ENCODE data around the gene LRRFIP1. TPM values are rescaled to one million over a fixed set of nuclear protein-coding genes. Genes with fewer than 3 reads are reported as not detected.
A peak's percentile ranks its signal among the peaks of the same experiment; 100 is the strongest.

LRRFIP1 gene
- total RNA-seq, 1 donor from 2014 or later = 133 TPM

GRCh38 chr2:237697586-237698357 lies 70.4 kb downstream of the LRRFIP1 start:
- Histone ChIP-seq H3K9me3 (no peaks in the 10 kb centered on the region), H3K4me3 (peak overlapping the region; percentile 3 to 16), H3K27me3 (no peaks in the 10 kb centered on the region), H3K4me1 (peaks cover 40 to 87% of the 10 kb centered on the region in 2 donors), H3K27ac (peak overlapping the region; percentile 97 to 99), H3K36me3 (no peaks in the 10 kb centered on the region)
- TF ChIP-seq CTCF (IDR thresholded peaks at IDR 0.05) = no peak
- intact Hi-C loops (cut with DNase I) = loop anchor here (10.0 kb wide), 1 partner anchor 187 kb away; no protein-coding TSS in a partner anchor
- DNase-seq (ENCODE audit: low spot score in 2 of 2) = peak in 1 of 2 donors; percentile 61

GRCh38 chr2:237698358-237698694 lies 70.9 kb downstream of the LRRFIP1 start:
- peak overlapping the region; percentile 3 to 16 for H3K4me3 ChIP-seq
- H3K27ac ChIP-seq = peak overlapping the region; percentile 97 to 99
- intact Hi-C loops (cut with DNase I) = loop anchor here (10.0 kb wide), 1 partner anchor 186 kb away; no protein-coding TSS in a partner anchor
- no peaks in the 10 kb centered on the region for H3K9me3 ChIP-seq
- no peak for DNase-seq (ENCODE audit: low spot score in 2 of 2)
- no peaks in the 10 kb centered on the region for H3K36me3 ChIP-seq
- no peaks in the 10 kb centered on the region for H3K27me3 ChIP-seq
- peaks cover 45 to 92% of the 10 kb centered on the region in 2 donors for H3K4me1 ChIP-seq
- TF ChIP-seq CTCF (IDR thresholded peaks at IDR 0.05) = no peak

GRCh38 chr2:237699870-237700511 lies 72.6 kb downstream of the LRRFIP1 start:
- intact Hi-C loops (cut with DNase I) = loop anchor here (5.0 to 10.0 kb wide), 2 partner anchors 38 to 185 kb away; no protein-coding TSS in a partner anchor
- no peak for DNase-seq (ENCODE audit: low spot score in 2 of 2)
- Histone ChIP-seq H3K27me3 (no peaks in the 10 kb centered on the region), H3K4me1 (peaks cover 53 to 94% of the 10 kb centered on the region in 2 donors), H3K9me3 (no peaks in the 10 kb centered on the region), H3K4me3 (peak overlapping the region; percentile 2 to 35), H3K27ac (peak overlapping the region; percentile 97 to 99), H3K36me3 (no peaks in the 10 kb centered on the region)
- no peak for TF ChIP-seq CTCF (IDR thresholded peaks at IDR 0.05)

GRCh38 chr2:237700512-237701032 lies 73.2 kb downstream of the LRRFIP1 start:
- peak overlapping the region; percentile 97 to 99 for H3K27ac ChIP-seq
- TF ChIP-seq CTCF (IDR thresholded peaks at IDR 0.05) = no peak
- H3K9me3 ChIP-seq = no peaks in the 10 kb centered on the region
- peak overlapping the region; percentile 2 to 35 for H3K4me3 ChIP-seq
- intact Hi-C loops (cut with DNase I) = loop anchor here (5.0 kb wide), 1 partner anchor 38 kb away; no protein-coding TSS in a partner anchor
- H3K4me1 ChIP-seq = peaks cover 56 to 94% of the 10 kb centered on the region in 2 donors
- H3K27me3 ChIP-seq = no peaks in the 10 kb centered on the region
- no peaks in the 10 kb centered on the region for H3K36me3 ChIP-seq
- DNase-seq (ENCODE audit: low spot score in 2 of 2) = peak; percentile 73 to 86

- peaks cover 58 to 93% of the 10 kb centered on the region in 2 donors for H3K4me1 ChIP-seq
- peak in 1 of 2 donors; percentile 63 for DNase-seq (ENCODE audit: low spot score in 2 of 2)
- H3K9me3 ChIP-seq = no peaks in the 10 kb centered on the region
- H3K27ac ChIP-seq = peak overlapping the region; percentile 97 to 99
- intact Hi-C loops (cut with DNase I) = loop anchor here (5.0 kb wide), 1 partner anchor 39 kb away; no protein-coding TSS in a partner anchor
- TF ChIP-seq CTCF (IDR thresholded peaks at IDR 0.05) = no peak
- peak overlapping the region in 1 of 2 donors; percentile 35 for H3K4me3 ChIP-seq
- H3K27me3 ChIP-seq = no peaks in the 10 kb centered on the region
- H3K36me3 ChIP-seq = no peaks in the 10 kb centered on the region
Observed at GRCh38 chr2:237701033-237701858, 73.9 kb downstream of the LRRFIP1 start.

All from ascending aorta (tissue), 2 donors.